ENCODE data around the gene TMEM203.
A peak's percentile ranks its signal among the peaks of the same experiment; 100 is the strongest.

TMEM203 gene

DNA sequence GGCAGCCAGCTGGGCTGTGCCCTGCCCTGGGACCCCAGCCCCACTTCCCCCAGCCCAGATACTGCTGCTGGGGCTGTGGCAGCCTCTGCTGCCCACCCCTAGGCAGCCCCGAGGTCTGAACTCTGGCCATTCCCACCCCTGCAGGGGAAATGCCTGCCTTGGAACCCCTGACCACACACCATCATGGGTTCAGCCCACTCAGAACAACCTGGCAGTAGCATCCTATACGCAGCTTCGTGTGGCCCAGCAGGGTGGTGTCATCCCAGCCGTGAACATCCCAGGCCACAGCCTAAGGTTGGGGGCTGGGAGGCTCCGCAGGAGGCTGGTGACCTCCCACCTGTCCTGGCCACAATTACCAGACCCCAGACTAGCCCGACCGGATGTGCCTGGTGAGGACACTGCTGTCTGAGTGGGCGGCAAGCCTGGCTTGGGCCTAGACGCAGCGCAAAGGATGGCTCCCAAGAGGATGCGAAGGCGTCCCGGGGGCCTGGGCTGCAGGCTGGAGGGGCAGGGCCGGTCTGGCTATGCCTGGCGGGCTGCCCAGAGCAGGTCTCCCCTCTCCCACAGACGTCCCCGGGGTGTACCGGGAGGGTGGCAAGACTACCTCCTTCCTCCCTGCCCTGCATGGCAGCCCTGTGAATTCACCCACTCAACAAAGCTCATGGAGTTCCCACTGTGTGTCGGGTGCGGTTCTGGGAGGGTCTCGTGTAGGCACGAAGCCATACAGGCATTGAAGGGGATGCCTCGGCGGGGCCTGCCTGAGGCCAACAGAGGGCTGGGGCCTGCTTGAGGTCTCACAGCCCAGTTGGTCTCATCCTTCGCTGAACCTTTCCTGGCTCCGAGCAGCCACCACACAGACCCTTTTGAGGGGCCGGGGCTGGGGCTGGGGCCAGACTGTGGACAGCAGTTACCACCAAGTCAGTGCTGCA is 23.8 kb upstream of the TMEM203 start:
- DNase-seq: no peak

DNA sequence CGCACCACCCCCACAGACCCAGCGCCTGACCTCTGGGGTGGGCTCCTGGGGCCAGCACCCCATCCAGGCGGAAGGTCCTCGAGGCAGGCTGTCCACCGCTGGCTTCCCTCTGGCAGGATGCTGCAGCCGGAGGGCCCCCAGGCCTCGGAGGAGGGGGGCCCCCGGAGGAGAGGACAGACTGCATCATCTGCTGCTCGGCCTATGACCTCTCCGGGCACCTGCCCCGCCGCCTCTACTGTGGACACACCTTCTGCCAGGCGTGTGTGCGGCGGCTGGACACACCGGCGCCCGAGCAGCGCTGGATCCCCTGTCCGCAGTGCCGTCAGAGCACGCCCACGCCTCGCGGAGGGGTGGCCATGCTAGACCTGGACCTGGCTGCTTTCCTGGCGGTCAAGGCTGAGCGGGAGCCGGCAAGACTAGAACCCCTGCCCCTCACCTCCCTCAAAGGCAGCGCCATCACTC is 23.1 kb upstream of the TMEM203 start:
- DNase-seq: no peak

DNA sequence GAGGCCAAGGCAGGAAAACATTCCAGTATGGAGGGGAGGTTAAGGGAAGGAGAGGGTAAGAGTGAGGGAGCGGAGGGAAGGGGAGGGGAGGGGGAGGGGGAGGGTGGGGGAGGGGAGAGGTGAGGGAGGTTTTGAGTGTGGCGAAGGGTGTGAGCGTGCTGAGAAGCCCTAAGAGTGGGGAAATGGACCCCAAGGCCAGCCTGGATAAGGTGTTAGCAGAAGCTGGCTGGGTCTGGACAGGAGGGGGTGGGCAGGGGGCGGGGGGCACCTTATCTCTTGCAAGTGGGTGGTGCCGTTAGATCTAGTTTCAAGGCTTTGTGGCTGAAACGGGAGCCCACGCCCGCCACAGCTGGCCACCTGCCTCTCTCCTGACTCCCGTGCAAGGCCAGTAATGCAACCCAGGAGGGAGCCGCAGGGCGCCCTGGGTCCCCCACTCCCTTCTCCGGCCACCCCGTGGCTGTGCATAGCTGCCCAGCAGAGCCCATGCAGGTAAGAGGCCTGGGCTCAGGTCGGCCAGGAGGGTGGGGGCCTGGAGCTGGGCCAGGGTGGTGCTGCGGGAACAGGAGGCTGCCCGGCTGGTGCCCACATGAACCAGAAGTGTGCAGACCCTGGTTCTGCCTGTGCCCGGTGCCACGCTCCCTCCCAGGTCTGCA is 22.5 kb upstream of the TMEM203 start:
- no peak for DNase-seq

DNA sequence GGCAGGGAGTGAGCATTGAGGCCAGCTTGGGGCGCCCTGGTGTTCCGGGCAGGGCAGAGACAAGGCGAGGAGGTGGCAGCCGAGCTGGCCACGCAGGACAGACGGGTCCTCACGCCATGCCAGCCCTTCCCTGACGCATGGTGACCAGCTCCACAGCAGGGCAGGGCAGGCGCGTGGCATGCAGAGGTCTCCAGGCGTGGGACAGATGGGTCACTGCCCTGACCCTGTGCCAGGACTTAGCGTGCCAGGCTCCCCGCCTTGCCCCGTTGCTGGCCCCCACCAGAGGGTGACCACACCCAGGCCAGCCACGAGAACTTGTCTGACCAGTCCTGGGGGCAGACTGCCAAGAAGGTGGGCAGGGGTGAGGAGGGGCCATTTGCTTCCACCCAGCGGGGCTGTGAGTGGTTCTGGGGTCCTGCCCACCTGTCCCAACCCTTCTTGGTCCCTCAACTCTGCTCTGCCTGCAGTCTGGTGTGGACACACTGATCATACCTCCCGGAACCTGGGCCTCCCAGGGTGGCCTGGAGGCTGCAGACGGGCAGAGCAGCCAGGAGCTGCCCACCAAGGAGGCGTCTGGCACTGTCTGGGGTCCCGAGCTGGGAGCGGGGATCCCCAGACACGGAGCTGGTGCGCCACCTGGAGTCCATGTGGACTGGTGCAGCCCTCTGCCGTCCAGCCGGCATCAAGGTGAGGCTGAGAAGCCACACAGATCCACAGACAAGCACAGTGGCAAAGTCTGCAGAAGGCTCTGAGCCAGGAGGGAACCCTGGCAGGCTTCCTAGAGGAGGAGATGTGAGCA is 21.8 kb upstream of the TMEM203 start, which contains the start of gene RNF224:
Gene RNF224 (plus strand): TSS at position 449 of the 799 bp plus-strand sequence. CDS start 834 bp downstream, outside the sequence.
- peak; percentile 62 to 88 for DNase-seq

DNA sequence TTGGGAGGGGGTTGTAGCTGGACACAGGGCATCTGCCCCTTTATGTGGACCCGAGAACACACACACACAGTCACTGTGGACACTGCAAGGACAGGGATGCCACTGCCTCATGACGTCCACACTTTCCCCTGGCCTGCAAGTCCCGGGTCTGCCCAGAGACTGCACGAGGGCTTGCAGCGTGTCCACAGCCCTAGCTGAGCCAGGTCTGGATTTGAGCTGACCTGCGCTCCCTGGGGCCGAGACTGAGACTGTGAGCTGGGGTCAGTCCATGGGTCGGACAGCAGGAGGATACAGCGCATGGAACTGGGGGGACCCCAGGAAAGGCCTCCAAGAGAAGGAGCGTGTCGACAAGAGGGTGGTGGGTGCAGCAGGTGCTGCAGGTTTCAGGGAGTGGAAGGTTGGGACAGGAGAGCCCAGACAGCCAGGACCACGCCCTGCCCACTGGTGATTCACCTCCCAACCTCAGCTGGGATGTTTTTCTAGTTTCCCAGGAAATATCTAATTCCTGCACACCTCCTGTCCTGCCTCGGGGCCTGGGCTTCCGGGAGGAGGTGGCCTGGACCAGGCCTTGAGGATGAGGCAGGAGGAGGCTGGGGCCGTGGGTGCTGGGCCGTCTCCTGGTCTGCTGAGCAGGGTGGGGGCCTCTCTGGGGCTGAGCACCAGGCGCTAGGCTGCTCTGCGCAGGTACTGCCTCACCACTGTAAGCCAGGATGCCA is 21.0 kb upstream of the TMEM203 start:
- DNase-seq: no peak

DNA sequence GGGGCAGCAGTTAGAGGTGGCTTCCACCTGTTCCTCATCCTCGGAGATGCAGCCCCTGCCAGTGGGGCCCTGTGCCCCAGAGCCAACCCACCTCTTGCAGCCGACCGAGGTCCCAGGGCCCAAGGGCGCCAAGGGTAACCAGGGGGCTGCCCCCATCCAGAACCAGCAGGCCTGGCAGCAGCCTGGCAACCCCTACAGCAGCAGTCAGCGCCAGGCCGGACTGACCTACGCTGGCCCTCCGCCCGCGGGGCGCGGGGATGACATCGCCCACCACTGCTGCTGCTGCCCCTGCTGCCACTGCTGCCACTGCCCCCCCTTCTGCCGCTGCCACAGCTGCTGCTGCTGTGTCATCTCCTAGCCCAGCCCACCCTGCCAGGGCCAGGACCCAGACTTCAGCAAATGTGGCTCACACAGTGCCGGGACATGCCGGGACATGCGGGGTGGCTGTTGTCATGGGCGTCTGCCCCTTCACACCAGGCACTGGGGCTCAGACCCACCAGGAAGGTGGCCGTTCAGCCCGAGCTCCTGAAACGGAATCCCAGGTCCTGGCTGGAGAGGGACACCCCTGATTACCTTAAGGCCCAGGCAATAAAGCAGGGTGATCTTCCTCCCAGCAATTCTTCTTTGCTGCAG is 20.4 kb upstream of the TMEM203 start:
- DNase-seq: no peak

DNA sequence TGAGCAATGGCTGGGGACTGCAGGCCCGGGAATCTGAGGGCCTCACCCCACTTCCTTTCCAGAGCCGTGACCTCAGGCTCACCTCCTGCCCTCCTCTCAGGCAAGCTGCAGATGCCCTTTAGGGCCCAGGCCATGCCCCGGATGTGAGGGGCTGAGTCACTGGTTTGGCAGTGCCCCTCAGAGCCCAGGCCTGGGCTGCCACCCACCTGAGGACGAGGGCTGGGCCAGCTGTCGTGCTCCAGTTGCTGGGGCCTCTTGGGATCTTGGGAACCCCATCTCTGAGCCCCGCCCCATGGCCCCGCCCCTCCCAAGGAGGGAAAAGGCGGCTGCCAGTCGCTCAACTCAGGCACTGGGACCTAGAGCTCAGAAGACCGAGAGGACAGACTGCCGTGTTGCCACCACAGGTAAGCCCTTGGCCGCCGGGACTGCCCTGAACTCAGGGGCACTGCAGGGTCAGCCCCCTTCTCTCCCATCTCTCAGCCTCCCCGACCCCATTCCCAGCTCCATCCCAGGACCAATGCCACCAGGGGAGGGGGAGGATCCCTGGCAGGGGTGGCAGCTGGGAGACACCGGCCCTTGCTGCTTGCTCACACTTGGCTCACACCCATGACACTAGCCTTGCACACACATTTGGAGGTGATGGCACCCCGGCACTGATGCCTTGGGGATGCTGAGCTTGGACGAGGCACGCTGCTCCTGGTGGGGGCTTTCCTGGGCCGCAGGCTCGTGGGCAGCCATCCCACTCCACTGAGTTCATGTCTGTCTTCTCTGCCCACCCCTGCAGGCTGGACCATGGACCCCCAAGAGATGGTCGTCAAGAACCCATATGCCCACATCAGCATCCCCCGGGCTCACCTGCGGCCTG is 19.6 kb upstream of the TMEM203 start, which contains the start of gene CYSRT1:
Gene CYSRT1 (plus strand): TSS at position 345 of the 865 bp plus-strand sequence. CDS start 448 bp downstream, at position 793.
- DNase-seq: no peak

DNA sequence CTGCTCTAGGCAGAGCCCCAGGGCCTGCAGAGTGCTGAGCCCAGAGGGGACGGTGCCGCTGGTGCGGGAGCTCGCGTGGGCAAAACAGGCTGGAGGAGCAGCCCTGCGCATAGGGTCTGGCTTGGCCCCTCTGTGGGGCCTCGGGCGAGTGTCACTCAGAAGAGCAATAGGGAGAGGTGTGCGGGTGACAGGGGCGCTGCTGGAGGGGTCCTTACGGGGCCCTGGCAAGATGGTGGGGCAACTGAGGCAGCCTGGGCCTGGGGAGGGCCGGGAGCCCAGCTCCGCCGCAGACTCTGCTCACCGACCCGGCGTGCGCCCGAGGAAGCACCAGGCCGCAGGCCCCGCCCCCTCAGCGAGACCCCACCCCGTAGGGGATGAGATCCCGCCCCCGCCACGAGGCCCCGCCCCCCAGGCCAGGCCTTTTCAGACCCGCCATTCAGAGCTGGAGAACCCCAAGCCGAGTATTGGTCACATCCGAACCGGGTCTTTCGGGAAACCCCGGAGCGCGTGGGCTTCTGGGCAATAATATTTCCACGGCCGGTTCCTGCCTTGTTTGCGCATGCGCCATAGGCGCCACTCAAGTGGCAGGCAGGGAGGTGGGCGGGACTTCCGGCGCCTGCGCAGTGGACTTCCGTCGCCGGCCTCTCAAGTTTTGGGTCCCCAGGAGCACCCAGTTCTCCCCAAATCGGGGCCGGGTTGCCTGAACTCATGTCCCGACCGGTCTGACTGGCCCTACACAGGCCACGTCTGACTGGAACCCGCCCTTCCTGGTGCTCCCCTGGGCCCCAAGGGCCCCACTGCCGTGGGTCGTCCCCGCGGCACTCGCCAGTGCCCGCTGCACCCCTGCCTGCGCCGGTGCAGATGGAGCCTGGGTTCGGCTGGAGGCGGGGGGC is 17.9 kb upstream of the TMEM203 start:
- DNase-seq: peak; percentile 97 to 99

DNA sequence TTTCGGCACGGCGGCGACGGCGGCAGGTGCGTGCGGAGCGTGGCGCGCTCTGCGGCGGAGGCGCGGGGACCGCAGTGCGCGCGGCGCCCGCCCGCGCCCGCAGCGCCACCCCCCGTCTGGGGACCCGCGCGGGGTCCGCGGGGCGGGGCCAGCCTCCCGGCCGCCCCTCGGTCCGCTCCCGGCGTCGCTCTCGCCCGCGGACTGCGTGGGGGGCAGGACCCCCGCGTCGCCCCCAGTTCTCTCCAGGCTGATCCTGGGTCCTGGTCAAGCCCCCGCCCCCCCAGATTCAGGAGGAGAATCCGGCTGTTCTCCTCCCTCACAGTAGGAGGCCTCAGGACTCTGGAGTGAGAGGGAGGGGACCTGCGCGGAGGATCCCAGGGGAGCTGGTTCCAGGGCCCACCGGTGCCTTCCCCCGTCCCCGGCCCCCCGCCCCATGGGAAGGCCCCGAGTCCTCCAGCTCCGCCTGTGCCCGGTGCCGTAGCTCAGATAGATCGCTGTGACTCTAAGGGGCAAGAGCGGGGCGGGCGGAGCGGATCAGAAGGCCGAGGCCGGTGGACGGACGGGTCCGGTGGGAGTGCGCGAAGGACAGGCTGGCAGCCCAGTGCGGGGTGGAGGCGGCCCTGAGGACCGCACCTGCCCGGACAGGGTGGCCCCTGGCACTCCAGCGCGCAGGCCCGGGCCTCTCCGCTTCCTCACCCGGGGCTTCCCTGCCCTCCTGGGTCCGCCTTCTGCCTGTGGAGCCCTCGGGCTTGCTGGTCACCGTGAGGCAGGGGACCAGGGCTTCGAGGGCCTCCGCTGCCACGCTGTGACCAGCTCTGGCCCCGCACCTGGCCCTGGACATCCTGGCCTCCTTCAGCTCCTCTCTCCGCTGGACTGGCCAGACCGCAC is 17.0 kb upstream of the TMEM203 start, which contains the start of gene RNF208:
Gene RNF208 (minus strand): TSS at position 51 of the 888 bp plus-strand sequence. CDS start 1,028 bp downstream, outside the sequence.
- DNase-seq: peak in 1 of 2 experiments; percentile 54

DNA sequence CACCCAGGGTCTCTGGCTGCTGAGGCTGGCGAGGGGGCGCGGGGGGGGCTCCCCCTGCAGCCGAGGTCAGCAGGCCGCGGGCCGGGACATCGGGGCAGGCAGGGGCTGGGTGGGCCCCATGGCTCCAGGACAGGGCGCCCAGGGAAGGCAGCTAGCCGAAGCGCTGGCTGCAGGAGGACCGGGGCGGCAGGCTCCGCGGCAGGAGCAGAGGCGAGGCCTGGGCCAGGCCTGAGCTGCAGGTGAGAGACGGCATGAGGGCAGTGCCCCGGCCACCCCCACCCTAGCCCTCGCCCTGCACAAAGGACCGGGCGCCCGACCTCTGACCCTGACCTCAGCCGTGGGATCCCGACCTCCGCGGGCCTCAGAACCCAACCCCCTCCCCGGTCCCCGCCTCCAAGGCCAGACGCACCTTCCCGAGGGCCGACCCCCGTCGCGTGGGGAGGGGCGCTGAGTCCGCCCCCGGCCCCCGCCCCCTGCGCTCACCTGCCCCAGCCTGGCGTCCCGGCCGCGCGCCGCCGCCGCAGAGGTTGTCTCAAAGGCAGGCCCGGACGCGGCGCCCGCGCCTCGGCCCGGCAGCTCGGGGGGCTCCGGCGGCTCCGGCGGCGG is 16.2 kb upstream of the TMEM203 start:
- no peak for DNase-seq

DNA sequence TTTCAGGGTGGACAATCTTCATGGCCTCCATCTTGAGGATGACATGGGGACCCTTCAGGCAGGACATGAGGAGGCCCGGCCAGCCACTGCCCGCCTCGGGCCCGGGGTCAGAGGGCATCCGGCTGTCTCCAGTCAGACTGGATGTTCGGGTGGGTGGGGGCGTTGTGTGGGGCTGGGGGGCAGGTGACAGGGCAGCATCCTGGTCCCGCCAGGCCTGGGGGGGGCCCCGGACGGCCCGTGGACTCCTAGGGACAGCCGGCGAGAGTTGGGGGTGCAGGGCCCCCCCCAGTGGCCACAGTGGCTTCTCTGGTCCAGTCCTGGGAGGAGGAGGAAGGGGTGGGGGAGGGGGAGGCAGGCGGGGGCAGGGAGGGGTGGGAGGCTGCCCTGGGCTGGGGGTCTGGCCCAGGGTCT is 15.7 kb upstream of the TMEM203 start:
- DNase-seq: no peak

DNA sequence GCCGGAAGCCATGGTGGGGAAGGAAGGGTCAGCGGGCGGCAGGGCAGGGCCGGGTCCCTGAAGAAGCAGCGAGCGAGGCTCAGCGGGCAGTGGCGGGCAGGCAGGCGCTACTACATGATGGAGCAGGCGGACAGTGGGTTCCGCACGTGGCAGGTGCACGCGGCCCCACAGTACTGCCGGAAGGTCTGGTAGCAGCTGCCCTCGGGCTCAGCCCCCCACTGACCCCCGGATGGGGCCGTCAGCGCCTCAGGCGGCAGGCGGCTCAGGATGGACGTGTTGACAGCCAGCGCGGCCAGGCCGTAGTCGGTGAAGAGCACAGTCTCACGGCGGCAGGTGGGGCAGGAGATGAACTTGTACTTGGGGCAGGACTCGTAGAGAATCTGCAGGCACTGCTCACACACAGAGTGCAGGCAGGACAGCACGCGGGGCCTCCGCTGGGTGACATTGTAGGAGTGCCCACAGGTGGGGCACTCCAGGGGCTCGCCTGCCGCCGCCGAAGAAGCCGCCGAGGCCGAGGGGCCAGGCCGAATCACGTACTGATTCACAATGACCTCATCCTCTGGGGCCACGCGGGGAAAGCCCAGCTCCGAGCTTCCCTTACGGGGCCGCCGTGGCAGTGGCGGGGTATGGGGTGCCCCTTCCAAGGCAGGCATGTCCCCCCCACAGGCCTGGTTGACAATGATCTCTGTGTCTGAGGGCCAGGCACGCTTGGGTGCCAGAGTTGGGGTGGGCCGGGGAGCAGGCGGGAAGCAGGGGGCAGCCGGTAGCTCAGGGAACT is 15.1 kb upstream of the TMEM203 start:
- no peak for DNase-seq

DNA sequence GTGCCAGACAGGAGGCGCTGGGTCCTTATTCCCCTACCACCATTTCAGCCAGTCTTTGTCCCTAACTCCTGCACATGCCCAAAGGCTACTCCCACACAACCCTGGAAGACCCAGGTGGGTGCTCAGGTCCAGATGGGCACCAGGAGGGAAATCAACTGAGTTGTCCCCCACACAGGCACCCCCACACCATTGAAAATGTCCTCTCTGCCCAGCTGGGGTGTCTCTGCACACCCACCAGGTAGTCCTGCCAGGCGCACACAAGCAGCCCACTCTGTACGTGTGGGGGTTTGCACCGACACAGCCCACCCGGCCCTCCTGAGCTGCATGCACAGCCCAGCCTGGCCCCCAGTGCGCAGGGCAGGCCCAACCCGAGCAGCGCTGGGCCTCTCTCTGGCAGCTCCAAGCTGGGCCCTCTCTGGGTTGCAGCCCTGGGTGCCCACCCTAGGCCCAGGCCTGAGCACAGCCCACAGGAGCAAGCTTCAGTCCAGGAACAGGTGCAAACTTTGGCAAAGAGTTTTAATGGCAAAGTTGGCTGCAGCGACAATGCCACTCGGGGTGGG is 14.4 kb upstream of the TMEM203 start:
- DNase-seq: no peak

DNA sequence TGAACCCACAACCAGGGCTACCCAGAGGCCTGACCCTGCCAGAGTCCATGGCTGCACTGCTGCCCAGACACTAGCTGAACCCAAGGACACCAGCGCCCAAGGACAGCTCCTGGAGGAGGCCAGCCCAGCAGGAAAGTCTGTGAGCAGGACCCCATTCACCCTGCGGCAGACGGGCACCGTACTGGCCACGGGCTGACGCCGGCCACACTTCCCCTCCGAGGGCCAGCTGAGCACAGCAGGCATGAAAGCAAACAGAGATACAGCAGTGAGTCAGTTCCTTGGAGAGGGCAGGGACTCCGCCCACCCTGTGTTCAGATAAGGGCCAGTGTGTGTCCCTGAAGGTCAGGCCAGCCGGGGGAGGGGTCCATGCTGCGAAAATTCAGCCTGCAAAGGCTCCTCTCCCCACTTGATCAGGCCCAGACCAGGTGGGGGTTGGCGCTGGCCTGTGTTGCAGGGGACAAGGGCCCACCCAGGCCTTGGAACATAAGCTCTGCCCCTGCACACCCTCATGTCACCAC is 13.4 kb upstream of the TMEM203 start:
- no peak for DNase-seq

DNA sequence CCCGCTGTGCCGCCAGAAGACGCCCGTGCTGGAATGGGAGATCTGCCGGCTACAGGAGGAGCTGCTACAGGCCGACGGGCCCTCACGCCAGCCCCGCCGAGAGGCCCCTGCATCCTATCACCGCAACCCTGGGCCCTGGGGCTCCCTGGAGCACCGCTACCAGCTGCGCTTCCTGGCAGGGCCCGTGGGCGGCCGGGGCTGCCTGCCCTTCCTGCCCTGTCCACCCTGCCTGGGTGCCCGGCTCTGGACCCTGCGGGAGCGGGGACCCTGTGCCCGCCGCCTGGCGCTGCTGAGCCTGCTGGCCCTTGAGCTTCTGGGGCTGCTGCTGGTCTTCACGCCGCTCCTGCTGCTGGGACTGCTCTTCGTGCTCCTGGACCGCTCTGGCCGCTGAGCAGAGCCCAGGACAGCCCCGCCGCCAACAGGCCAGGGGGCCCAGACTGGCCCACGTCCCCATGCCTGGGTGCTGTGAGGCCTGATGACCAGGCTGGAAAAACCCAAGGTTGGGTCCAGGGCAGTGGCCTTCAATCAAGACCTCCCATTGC is 12.8 kb upstream of the TMEM203 start:
- no peak for DNase-seq
